HG03442 (cell line): ENCODE results near the gene GOLT1B.

Experiments used
- ATAC-seq: cut with Tn5 transposase; IDR thresholded peaks from one replicate; pipeline ENCODE4 v1.9.1; 2021; ENCODE audit warnings: mild to moderate bottlenecking, moderate library complexity; ENCODE audit not compliant: unreplicated experiment

GOLT1B gene

GRCh38 chr12:21521541-21521940 is 20.0 kb downstream of the GOLT1B start:
- ATAC-seq: no peak

- no peak for ATAC-seq
Measured at GRCh38 chr12:21523148-21523547, 21.6 kb downstream of the GOLT1B start.

GRCh38 chr12:21526053-21526452 is 24.5 kb downstream of the GOLT1B start, which contains the start of gene SPX:
Gene SPX, plus strand, starts transcription at chr12:21526296. Its CDS starts 177 bp downstream, at chr12:21526473.
- ATAC-seq: no peak

- ATAC-seq: no peak
Measured at GRCh38 chr12:21526721-21527345, 25.2 kb downstream of the GOLT1B start.

- ATAC-seq: peak; percentile 95
Measured at GRCh38 chr12:21527451-21528180, 26.0 kb downstream of the GOLT1B start.

GRCh38 chr12:21528953-21529352 is 27.4 kb downstream of the GOLT1B start:
- ATAC-seq: no peak

- ATAC-seq: no peak
Measured at GRCh38 chr12:21529456-21529855, 27.9 kb downstream of the GOLT1B start.

GRCh38 chr12:21538061-21538653 is 36.6 kb downstream of the GOLT1B start:
- no peak for ATAC-seq

- ATAC-seq: no peak
Measured at GRCh38 chr12:21539797-21540196, 38.2 kb downstream of the GOLT1B start.

GRCh38 chr12:21541773-21542172 is 40.2 kb downstream of the GOLT1B start:
- no peak for ATAC-seq

GRCh38 chr12:21542403-21542802 is 40.8 kb downstream of the GOLT1B start:
- ATAC-seq: no peak

- no peak for ATAC-seq
Measured at GRCh38 chr12:21543151-21543550, 41.6 kb downstream of the GOLT1B start.

GRCh38 chr12:21545557-21545956 is 44.0 kb downstream of the GOLT1B start:
- no peak for ATAC-seq

- ATAC-seq: no peak
Measured at GRCh38 chr12:21546716-21547115, 45.1 kb downstream of the GOLT1B start.

GRCh38 chr12:21547437-21547836 is 45.8 kb downstream of the GOLT1B start:
- ATAC-seq: no peak

GRCh38 chr12:21551841-21552465 is 50.4 kb downstream of the GOLT1B start:
- ATAC-seq: no peak

GRCh38 chr12:21552635-21553328 is 51.2 kb downstream of the GOLT1B start:
- ATAC-seq: no peak

- no peak for ATAC-seq
Measured at GRCh38 chr12:21553329-21553675, 51.7 kb downstream of the GOLT1B start.

GRCh38 chr12:21558100-21558679 is 56.6 kb downstream of the GOLT1B start:
- no peak for ATAC-seq

GRCh38 chr12:21559855-21560569 is 58.4 kb downstream of the GOLT1B start:
- ATAC-seq: no peak
